GM20431 (cell line): ENCODE data around the gene CELF2.
"Not testable (repeated sequence)": the region's sequence is repeated elsewhere in the genome, so short reads cannot be mapped to it uniquely, and the experiment has no call there.

Experiments
- in situ Hi-C: fragments of 300-500 bp; cut with MseI, MboI; formaldehyde crosslinking; loops from one replicate; pipeline ENCODE4 v1.15.0; 2020; ENCODE audit warnings: low sequenced_read_pairs; ENCODE audit not compliant: unreplicated experiment

Gene CELF2

DNA sequence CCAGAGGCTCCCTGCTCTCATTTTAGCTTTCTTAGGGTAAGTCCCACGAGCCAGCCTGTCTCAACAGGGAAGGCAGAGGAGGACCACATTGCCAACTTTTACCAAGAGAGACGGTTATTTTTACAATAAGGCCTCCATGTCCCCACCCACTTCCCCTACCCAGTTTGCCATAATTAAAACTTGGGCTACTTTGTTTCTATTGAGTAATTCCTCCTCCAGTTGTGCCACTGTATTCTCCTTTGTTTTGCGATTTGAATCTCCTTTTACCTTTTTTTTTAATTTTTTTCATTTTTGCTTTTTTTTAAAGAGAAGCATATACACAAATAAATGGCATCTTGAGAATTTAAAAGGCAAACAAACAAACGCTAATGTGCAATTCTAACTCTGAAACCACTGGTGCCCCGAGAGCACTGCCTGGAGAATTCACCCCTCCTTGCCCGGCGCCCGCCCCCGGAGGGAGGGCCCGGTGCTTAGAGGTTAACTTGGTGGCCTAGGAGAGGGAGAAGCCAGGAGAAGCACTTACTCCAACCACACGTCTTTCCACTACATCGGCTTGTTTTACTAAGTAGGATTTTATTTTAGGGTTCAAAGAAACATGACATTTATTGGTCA lies 311.5 kb downstream of the CELF2 start:
- in situ Hi-C loops: no loop called here

DNA sequence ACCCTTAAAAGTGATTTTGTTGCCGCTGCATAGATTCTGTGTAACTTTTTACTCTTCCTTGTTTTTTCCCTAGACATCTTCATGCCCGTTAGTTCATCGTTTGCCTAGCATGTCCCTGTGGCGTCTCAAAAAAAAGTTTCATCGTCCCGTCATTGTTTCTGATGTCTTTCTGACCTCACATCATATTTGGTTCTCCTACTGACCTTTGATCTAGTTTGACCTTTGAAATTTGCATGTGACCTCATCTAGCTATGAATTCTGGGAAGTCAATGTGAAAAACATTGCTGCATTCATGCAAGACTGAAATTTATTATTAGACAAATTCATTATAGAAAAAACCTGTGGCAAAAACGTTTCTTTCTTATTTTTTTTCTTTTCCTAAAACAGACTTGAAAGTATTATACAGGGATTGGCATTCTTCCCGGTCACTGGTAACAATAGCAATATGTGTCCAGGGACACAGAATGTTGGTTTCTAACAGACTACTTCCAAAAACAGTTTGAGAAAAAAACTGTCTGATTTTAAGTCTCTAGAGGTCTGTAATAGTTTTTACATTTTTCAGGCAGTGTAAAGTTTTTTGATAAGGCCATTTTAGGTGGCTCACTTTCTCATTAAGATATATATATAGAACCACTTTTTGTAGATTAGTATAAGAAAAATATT lies 312.8 kb downstream of the CELF2 start:
- in situ Hi-C loops: no loop called here

GRCh38 chr10:11331046-11331577 lies 313.4 kb downstream of the CELF2 start:
- in situ Hi-C loops: no loop called here

GRCh38 chr10:11331726-11332125 lies 314.1 kb downstream of the CELF2 start:
- in situ Hi-C loops: no loop called here

DNA sequence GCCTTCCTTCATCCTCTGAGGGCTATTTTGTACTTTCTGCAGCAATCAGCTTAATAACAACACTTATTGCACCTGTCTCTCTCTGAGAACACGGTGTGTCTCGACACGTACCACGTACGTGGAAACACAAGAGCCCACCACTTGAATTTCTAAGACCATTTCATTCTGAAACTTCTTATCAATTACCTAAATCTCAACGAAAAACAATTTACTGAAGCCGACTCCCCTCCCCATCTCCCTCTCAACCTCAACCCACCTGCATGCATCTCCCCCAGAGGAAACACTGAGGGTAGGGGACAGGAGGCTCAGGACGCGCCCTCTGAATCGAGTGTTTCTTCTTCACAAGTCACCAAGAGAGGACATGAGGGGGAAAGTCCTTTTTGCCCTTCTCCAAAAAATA lies 315.2 kb downstream of the CELF2 start:
- in situ Hi-C loops: no loop called here

GRCh38 chr10:11334436-11334835 lies 316.8 kb downstream of the CELF2 start:
- in situ Hi-C loops: no loop called here

DNA sequence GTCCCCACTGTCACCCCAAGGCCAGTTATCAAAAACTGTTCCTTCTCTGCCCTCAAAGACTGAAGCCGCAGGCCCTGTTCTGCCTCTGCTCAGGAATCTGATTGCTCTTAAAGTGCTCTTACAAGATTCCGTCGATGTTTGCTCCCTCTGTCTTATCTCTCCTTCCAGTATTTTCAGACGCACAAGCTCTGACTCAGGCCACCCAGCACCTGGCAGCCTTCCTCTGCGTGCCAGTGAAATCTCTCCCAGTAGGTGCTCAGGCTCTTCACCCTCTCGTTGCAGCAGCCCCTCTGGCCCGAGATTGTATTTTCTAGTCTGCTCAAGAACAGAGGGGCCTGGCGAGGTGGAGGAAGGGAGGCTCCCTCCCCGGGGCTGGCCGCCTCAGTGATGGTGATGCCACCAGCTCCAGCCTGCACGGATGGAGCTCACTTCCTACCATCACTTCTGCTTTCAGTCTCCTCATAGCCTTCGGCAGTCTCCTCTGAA lies 317.5 kb downstream of the CELF2 start:
- in situ Hi-C loops: no loop called here

DNA sequence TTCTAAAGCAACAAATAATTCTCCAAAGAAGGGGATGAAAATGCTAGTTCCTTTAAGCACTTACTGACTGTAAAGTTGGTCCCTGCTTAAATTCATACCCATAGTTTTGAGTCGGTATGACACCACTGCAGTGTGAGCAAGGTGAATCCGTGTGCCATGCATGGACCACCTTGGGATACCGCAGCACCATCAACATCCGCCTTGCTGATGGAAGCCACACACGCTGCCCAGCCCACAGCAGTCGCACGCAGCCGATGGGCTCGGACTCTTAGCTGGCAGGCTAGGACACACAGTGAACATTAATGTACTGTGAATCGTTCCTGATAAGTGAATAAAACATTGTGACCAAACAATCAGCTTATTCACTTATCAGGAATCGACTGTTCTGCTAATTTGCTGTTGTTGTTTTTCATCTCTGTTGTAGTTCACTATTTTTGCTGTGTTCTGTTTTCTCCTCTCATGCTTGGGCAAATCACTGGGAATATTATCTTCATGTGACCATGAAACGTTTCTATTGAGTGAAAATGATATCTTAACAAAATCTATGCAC lies 318.3 kb downstream of the CELF2 start:
- in situ Hi-C loops: no loop called here

GRCh38 chr10:11336722-11337162 lies 319.1 kb downstream of the CELF2 start:
- in situ Hi-C loops: no loop called here

DNA sequence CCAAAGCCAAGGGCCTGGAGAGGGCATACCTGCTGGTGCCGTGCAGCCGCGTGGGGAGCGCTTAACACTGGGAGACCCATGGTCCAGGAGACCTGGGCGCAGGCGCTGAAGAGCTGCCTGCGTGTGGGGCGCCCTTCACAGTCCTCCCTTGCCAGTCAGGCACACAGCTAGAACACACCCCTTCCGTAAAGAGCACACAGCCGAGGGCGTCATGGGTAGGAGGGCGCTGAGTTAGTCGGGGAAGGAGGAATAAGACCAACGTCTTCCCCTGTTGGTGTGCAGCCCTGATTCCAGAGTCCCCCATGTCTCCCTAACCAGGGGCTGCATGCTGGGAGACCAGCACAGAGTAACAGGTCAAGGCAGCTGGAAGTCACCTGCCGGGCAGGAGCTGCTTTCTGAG lies 319.8 kb downstream of the CELF2 start:
- in situ Hi-C loops: no loop called here

- in situ Hi-C loops: no loop called here
Observed at GRCh38 chr10:11338160-11338844, 320.6 kb downstream of the CELF2 start.

DNA sequence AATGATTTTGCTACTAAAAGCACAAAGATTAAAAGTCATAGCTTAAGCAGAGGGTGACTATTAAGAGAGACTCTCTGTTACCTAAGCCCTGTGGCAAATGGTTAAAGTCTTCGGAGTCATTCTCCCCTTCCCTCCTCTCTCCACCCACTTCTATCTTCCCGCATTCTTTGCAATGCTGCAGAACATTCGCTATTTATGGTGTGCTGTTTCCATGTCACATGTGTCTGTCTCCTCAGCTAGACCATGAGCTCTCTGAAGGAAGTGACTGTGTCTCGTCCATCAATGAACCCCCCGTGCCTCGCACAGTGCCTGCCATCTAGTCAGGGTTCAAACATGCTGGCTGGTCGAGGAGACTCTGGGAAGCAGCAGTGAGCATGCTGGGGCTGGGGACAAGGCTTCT lies 321.3 kb downstream of the CELF2 start:
- in situ Hi-C loops: no loop called here

- in situ Hi-C loops: no loop called here
Observed at GRCh38 chr10:11339660-11340059, 322.0 kb downstream of the CELF2 start.

GRCh38 chr10:11341283-11341960 lies 323.8 kb downstream of the CELF2 start:
- in situ Hi-C loops: no loop called here

- in situ Hi-C loops: no loop called here
Observed at GRCh38 chr10:11344081-11344480, 326.4 kb downstream of the CELF2 start.

DNA sequence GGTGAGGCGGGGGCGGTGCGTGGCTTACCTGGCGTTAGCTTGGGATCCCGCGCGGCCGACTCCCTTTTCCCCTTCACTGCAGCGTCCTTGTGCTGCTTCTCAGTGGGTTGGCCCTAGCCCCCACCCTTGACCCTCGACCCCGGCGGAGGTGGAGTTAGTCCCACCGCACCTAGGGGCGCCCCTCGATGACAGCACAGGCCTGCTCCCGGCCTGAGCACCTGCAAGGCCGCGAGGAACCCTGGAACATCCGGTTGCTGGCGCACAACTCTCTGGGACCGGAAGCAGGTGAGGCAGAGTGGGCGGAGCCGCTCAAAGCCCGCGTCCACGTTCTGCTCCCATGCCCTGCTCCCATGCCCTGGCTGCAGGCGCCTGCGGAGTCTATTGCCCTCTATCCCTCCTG lies 326.9 kb downstream of the CELF2 start:
- in situ Hi-C loops: no loop called here

DNA sequence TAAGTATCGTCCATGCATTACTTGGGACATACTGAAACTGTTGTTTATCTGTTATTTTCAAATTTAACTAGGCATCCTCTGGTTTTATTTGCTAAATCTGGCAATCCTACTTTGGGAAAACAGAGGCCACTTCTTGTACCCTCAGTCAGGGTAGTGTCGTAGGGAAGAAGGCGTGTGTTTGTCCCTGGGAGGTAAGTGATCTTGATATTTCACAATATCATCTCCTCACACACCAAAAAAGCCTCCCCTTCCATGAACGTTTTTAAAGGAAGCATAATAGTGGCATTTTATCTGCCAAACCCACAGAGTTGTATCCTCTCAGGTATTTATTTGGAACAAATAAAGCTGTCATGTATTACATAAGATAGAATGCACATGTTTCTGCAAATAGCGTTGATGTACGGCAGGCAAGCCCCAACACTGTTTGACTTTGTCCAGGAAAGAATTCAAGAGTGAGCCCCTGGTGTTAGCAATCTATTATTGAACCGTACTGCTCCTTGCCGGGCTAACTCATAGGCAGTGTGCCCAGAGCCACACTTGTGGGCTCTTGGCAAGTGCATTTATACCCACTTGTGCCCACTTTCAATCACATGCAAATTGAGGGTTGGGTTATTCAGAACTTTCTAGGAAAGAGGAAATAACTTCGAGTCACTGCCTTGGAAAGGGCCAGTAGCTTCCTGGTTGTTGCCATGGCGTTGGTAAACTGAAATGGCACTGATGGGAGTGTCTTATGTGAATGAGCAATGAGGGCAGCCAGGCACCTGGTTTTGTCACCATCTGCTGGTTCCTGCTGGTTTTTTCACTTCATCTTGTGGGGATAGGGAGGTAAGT lies 327.8 kb downstream of the CELF2 start:
- in situ Hi-C loops: no loop called here

GRCh38 chr10:11347580-11347979 lies 329.9 kb downstream of the CELF2 start:
- in situ Hi-C loops: not testable (repeated sequence)

- in situ Hi-C loops: no loop called here
Observed at GRCh38 chr10:11351801-11352200, 334.1 kb downstream of the CELF2 start.
